ENCODE measurements around the gene GPC6.

The GPC6 gene

GRCh38 chr13:94169454-94170144 lies 943.0 kb downstream of the GPC6 start:
- no peak overlapping the region for H3K4me3 ChIP-seq (ENCODE audit: low read length)

DNA sequence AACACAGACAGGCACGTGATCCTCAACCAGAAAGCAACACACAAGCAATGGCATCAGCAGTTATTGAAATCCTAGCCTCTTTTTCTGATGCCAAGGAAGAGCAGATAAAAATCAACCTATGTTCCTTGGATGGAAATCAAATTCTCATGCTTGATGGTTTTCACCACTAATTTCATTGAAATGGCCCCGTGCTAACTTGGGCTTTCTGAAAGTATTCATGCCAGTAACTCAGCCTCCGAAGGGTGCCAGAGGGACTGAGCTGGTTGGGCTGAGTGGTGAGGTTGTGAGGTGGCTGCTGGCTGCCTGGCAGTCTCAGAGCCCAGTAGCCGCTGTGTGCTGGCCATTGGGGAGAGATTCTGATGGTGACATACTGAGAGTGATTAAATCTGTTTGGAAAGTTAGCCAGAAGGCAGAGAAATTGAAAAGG lies 943.6 kb downstream of the GPC6 start:
- H3K4me3 ChIP-seq (ENCODE audit: low read length) = no peak overlapping the region
- no peak for TF ChIP-seq ZNF274 (IDR thresholded peaks at IDR 0.05; ENCODE audit: low read depth, low read length)

More at GRCh38 chr13:94169454-94170144, 943.0 kb downstream of the GPC6 start:
- no peak for TF ChIP-seq ZNF274 (IDR thresholded peaks at IDR 0.05; ENCODE audit: low read depth, low read length)

DNA sequence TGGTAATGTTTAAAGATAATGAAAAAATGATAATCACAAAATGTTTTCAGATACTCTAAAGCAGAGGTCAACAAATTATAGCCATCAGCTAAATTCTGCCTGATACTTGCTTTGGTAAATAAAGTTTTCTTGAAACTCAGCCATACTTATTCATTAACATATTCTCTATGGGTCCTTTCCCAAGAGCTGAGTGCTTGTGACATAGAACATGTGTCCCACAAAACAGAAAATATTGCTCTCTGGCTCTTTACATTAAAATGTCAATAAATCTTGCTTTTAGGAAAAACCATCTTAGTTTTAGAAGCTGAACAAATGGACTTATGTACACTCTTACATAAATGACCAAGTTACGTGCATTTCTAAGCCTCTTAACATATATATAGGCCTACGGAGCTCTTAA lies 945.8 kb downstream of the GPC6 start:
- TF ChIP-seq ZNF274 (IDR thresholded peaks at IDR 0.05; ENCODE audit: low read depth, low read length) = no peak

DNA sequence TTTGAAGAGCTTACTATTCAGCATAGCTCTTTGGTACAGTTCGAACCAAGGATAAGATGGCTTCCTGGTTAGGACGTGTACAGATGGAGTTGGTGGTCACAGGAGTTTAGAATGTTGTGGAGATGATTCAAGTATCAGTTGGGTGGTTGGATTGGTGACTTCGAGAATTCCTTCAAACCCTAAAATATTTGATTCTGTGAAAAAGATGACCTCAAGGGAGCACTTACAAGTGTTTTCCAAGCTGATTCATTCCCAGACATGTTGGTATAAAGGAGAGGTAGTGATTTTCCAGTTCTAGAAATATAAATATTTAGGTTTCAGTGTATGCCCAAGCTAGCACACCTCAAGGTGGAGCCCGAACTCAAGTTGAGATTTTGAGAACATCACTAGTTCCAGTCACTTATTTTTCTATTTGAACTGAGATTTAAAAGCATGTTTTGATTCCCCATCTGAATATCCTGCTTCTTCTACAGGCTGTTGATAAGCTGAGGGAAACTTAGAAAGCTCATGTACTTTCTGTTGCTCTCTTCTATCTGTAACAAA lies 946.8 kb downstream of the GPC6 start:
- TF ChIP-seq ZNF274 (IDR thresholded peaks at IDR 0.05; ENCODE audit: low read depth, low read length) = no peak
- H3K4me3 ChIP-seq (ENCODE audit: low read length) = no peak overlapping the region

More for the DNA sequence above, 945.8 kb downstream of the GPC6 start:
- no peak overlapping the region for H3K4me3 ChIP-seq (ENCODE audit: low read length)

GRCh38 chr13:94174009-94174408 lies 947.4 kb downstream of the GPC6 start:
- no peak overlapping the region for H3K4me3 ChIP-seq (ENCODE audit: low read length)
- no peak for TF ChIP-seq ZNF274 (IDR thresholded peaks at IDR 0.05; ENCODE audit: low read depth, low read length)

GRCh38 chr13:94175076-94175475 lies 948.5 kb downstream of the GPC6 start:
- no peak overlapping the region for H3K4me3 ChIP-seq (ENCODE audit: low read length)
- TF ChIP-seq ZNF274 (IDR thresholded peaks at IDR 0.05; ENCODE audit: low read depth, low read length) = no peak

DNA sequence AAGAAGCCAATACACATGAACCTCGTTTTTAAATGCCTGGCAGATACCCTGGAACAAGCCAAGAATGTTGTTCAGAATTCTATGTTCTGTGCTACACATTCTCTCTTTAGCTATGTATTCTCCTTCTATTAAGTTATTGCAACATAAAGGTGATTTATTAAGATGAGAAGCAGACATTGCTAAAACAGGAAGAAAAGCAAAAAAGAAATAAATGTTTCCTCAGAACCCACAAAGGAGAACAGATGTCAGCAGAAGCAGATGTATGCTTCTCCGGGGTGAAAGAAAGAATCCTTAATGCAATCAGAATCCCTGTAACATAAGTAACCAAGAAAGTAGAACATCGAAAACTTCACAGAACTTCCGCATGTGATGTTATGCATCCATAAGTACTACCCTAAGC lies 950.0 kb downstream of the GPC6 start:
- H3K4me3 ChIP-seq (ENCODE audit: low read length) = no peak overlapping the region
- TF ChIP-seq ZNF274 (IDR thresholded peaks at IDR 0.05; ENCODE audit: low read depth, low read length) = no peak

DNA sequence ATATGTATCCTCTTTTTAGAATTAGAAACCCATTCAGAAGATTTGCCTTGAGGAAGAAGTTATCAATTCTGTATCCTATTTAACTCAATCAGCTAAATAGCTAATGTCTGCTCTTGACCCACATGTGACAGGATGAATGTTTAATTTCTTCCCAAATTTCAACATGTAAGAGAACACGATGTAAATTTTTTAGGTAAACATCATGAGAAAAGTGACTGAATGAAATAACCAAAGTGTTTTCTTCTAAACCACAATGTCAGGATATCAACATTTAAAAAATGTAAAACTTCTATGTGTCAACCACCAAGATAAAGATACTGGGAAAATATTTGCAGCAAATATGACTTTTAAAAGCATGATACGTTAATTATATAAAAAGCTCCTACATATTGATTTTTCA lies 950.4 kb downstream of the GPC6 start:
- no peak for TF ChIP-seq ZNF274 (IDR thresholded peaks at IDR 0.05; ENCODE audit: low read depth, low read length)

GRCh38 chr13:94178625-94179244 lies 952.1 kb downstream of the GPC6 start:
- H3K4me3 ChIP-seq (ENCODE audit: low read length) = no peak overlapping the region
- no peak for TF ChIP-seq ZNF274 (IDR thresholded peaks at IDR 0.05; ENCODE audit: low read depth, low read length)

More for the DNA sequence above, 950.4 kb downstream of the GPC6 start:
- no peak overlapping the region for H3K4me3 ChIP-seq (ENCODE audit: low read length)

DNA sequence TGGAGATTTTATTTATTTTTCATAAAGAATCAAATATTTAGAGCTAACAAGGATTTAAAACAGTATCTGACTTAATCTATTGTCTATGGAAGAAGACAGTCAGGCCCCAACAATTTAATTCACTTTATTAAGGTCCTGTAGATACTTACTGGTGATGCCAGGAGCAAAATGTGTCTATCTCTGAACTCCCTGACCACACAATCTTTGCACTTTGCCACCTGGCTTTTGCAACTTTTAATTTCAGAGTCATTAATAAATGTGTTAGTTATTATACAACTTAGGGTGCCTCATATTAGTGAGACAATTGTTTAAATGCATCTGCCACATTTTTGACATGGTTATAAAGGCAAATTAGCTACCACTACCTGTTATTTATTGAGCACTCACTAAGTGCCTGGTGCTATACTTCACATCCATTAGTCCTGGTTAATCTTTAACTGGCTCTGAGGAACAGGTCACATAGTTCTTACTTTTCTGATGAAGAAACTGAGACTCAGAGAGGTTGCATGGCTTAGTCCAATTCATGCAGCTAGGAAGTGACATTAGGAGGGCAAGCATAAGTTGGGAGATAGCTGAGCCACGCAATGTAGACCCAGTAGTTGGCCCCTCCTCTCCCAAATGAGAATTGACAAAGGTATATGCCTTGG lies 955.0 kb downstream of the GPC6 start:
- no peak for TF ChIP-seq ZNF274 (IDR thresholded peaks at IDR 0.05; ENCODE audit: low read depth, low read length)
- no peak overlapping the region for H3K4me3 ChIP-seq (ENCODE audit: low read length)

DNA sequence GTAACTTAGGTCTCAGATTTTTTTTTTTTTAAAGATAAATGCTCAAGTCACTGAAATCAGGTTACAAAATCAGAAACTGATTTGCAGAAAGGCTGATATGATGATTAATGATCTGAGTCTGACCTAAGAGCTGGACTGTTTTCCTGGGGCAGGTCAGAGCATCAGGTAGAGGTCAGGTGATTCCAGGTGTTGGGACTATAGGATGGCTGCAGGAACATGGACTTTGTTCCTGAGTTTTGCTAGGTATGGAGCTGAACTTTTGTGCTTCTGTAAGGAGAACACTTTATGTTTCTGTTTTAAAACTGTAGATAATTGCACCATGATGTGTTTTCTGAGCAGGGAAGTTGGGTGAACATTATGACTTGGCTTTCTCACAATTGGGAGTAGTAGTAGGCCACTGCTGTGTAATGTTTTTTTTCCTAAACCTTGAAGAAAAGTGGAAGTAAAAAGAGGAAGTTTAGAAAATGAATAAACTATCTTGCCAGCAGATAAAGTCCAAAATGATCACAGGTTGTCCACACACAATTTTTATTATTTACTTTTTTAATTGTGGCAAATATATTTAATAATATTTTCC lies 955.7 kb downstream of the GPC6 start:
- no peak overlapping the region for H3K4me3 ChIP-seq (ENCODE audit: low read length)
- TF ChIP-seq ZNF274 (IDR thresholded peaks at IDR 0.05; ENCODE audit: low read depth, low read length) = no peak

DNA sequence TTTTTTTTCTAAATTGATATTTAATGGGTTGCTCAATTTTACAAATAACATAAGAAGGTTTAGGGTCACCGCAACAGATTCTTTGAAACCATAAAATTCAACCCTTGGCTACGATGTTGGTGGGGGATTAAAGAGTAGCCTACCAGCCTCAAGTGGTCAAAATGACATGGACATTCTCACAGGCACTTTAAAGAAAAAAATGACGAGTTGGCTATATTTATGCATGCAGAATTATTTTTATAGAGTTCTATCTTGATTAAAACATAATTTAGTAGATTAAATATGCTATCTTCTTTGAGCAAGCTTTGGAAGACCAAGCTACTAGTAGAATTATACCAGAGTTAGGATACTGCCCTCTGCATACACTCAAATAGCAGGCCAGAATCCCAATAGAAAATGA lies 959.9 kb downstream of the GPC6 start:
- H3K4me3 ChIP-seq (ENCODE audit: low read length) = no peak overlapping the region
- TF ChIP-seq ZNF274 (IDR thresholded peaks at IDR 0.05; ENCODE audit: low read depth, low read length) = no peak

- H3K4me3 ChIP-seq (ENCODE audit: low read length) = no peak overlapping the region
- no peak for TF ChIP-seq ZNF274 (IDR thresholded peaks at IDR 0.05; ENCODE audit: low read depth, low read length)
These were observed 961.7 kb downstream of the GPC6 start for GRCh38 chr13:94188201-94188854.

- TF ChIP-seq ZNF274 (IDR thresholded peaks at IDR 0.05; ENCODE audit: low read depth, low read length) = no peak
These were observed 965.9 kb downstream of the GPC6 start for GRCh38 chr13:94192431-94192975.

More at GRCh38 chr13:94192431-94192975, 965.9 kb downstream of the GPC6 start:
- H3K4me3 ChIP-seq (ENCODE audit: low read length) = no peak overlapping the region

All from GM08714 (cell line).